Esophagus (tissue), 2 donors: ENCODE measurements around the gene EBPL. TPM values are rescaled to one million over a fixed set of nuclear protein-coding genes. Genes with fewer than 3 reads are reported as not detected.
"Not testable (repeated sequence)": the region's sequence is repeated elsewhere in the genome, so short reads cannot be mapped to it uniquely, and the experiment has no call there.

Experiments used
- H3K27ac ChIP-seq, 2 donors: one replicate each; pipeline ENCODE4 v1.5.1; 2013; ENCODE audit warnings: low read depth in 2 of 2, mild to moderate bottlenecking in 2 of 2, inconsistent platforms in 1 of 2, low read length in 1 of 2, moderate library complexity in 1 of 2
- H3K27me3 ChIP-seq, 2 donors: one replicate each; pipeline ENCODE4 v1.6.1; 2013; ENCODE audit warnings: low read length in 2 of 2, control low read depth in 1 of 2, mild to moderate bottlenecking in 1 of 2; ENCODE audit not compliant: insufficient read depth in 2 of 2, control insufficient read depth in 1 of 2
- H3K36me3 ChIP-seq, 2 donors: one replicate each; pipeline ENCODE4 v1.6.1; 2013; ENCODE audit warnings: low read length in 1 of 2; ENCODE audit not compliant: control insufficient read depth in 2 of 2, insufficient read depth in 2 of 2
- H3K4me1 ChIP-seq, 2 donors: one replicate each; pipeline ENCODE4 v1.6.1; 2013; ENCODE audit warnings: low read length in 1 of 2; ENCODE audit not compliant: control insufficient read depth in 2 of 2, insufficient read depth in 2 of 2
- H3K4me3 ChIP-seq, 2 donors: one replicate each; pipeline ENCODE4 v1.5.1; 2013; ENCODE audit warnings: low read length in 2 of 2, mild to moderate bottlenecking in 2 of 2, low read depth in 1 of 2, moderate library complexity in 1 of 2
- H3K9me3 ChIP-seq, 2 donors: one replicate each; pipeline ENCODE4 v1.6.1; 2013; ENCODE audit warnings: mild to moderate bottlenecking in 2 of 2, low read depth in 1 of 2, low read length in 1 of 2, moderate library complexity in 1 of 2; ENCODE audit not compliant: control insufficient read depth in 2 of 2, insufficient read depth in 1 of 2
- WGBS, 2 donors: extraction: QIAGEN DNeasy Blood & Tissue Kit; methylation state at CpG; one replicate each; pipeline ENCODE4 v1.1.7; 2013; 5-methylcytosine and 5-hydroxymethylcytosine counted together
- polyA plus RNA-seq, 2 donors: library from polyadenylated mRNA; stranded (reverse); fragments of 200-250 nt; gene quantifications; one replicate each; pipeline ENCODE4 v1.2.3, GENCODE V29; 2013
- donor health status: healthy with polysubstance abuse.
- donor health status: Bipolar disorder and iron deficiency.

EBPL gene
- 10 to 100 TPM; 53.0 to 73.6 TPM for polyA plus RNA-seq

- Histone ChIP-seq H3K27ac (peak within 1 kb of the TSS; percentile 92 to 97), H3K27me3 (no peaks in the 10 kb centered on the region), H3K4me3 (peak within 1 kb of the TSS; percentile 64 to 68), H3K9me3 (no peaks in the 10 kb centered on the region), H3K36me3 (peaks cover 0 to 3% of the 10 kb centered on the region in 2 donors), H3K4me1 (peaks cover 0 to 4% of the 10 kb centered on the region in 2 donors)
- 0 to 1% methylated on average over 58 to 67 of the region's 67 CpGs for WGBS, 2 donors
Measured at GRCh38 chr13:49690995-49691784, at the start of gene EBPL. EBPL (minus strand) TSS chr13:49691486; CDS start chr13:49691424, 62 bp downstream.

DNA sequence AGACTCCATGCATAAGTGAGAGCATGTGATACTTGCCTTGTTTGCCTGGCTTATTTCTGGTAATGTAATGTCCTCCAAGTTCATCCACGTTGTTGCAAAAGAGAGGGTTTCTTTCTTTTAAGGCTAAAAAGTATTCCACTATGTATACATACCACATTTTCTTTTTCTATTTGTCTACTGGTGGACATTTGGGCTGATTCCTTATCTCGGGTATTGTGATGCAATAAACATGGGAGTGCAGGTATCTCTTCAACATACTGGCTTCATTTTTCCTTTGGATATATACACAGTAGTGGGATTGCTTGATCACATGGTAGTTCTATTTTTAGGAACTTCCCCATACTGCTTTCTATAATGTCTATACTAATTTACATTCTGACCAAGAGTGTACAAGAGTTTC is 49.6 kb upstream of the EBPL start:
- Histone ChIP-seq H3K9me3 (no peaks in the 10 kb centered on the region), H3K27ac (no peak overlapping the region), H3K4me3 (no peak overlapping the region), H3K4me1 (no peaks in the 10 kb centered on the region), H3K36me3 (no peaks in the 10 kb centered on the region), H3K27me3 (no peaks in the 10 kb centered on the region)
- 91 to 93% methylated on average over 2 of the region's 2 CpGs for WGBS, 2 donors

- Histone ChIP-seq H3K9me3 (no peaks in the 10 kb centered on the region), H3K4me1 (no peaks in the 10 kb centered on the region), H3K4me3 (no peak overlapping the region), H3K36me3 (no peaks in the 10 kb centered on the region), H3K27ac (no peak overlapping the region), H3K27me3 (no peaks in the 10 kb centered on the region)
- 58 to 91% methylated on average over 5 of the region's 5 CpGs for WGBS, 2 donors
Measured at GRCh38 chr13:49739498-49740187, 48.4 kb upstream of the EBPL start.

DNA sequence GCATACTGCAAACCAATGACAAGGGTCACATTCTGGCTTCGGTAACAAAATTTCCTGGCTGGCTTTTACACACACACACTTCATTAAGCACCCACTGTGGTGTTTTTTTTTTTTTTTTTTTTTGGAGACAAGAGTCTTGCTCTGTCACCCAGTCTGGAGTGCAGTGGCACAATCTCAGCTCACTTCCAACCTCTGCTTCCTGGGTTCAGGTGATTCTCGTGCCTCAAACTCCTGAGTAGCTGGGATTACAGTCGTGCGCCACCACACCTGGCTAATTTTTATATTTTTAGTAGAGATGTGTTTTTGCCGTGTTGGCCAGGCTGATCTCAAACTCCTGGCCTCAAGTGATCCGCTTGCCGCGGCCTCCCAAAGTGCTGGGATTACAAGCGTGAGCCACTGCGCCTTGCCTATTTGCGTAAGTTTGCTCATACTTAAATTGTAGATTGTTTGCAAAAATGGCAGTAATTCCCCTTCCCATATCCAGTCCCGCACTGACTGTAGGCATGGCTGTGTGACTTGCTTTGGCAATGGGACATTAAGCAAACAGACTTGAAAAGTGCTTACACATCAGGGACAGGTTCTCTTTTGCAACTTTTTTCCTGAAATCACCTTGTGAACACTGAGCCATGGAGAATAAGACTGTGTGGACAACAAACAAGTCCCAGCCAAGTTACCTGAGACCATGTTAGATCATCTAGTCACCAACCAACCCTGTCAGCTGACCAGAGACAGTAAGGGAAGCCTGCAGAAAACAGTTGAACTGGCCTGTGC is 42.1 kb upstream of the EBPL start:
- Histone ChIP-seq H3K36me3 (no peaks in the 10 kb centered on the region), H3K4me3 (no peak overlapping the region), H3K9me3 (no peaks in the 10 kb centered on the region), H3K4me1 (no peaks in the 10 kb centered on the region), H3K27ac (no peak overlapping the region), H3K27me3 (no peaks in the 10 kb centered on the region)
- 87 to 97% methylated on average over 12 of the region's 12 CpGs for WGBS, 2 donors

GRCh38 chr13:49731766-49732165 is 40.5 kb upstream of the EBPL start:
- H3K27ac ChIP-seq, result no peak overlapping the region
- no peaks in the 10 kb centered on the region for H3K4me1 ChIP-seq
- H3K36me3 ChIP-seq, result no peaks in the 10 kb centered on the region
- H3K9me3 ChIP-seq, result no peaks in the 10 kb centered on the region
- H3K4me3 ChIP-seq, result no peak overlapping the region
- H3K27me3 ChIP-seq, result no peaks in the 10 kb centered on the region

GRCh38 chr13:49716615-49717014 is 25.3 kb upstream of the EBPL start:
- WGBS, 2 donors, result 96% methylated on average over 6 of the region's 6 CpGs
- Histone ChIP-seq H3K4me3 (no peak overlapping the region), H3K27me3 (no peaks in the 10 kb centered on the region), H3K27ac (no peak overlapping the region), H3K9me3 (no peaks in the 10 kb centered on the region), H3K36me3 (no peaks in the 10 kb centered on the region), H3K4me1 (no peaks in the 10 kb centered on the region)

DNA sequence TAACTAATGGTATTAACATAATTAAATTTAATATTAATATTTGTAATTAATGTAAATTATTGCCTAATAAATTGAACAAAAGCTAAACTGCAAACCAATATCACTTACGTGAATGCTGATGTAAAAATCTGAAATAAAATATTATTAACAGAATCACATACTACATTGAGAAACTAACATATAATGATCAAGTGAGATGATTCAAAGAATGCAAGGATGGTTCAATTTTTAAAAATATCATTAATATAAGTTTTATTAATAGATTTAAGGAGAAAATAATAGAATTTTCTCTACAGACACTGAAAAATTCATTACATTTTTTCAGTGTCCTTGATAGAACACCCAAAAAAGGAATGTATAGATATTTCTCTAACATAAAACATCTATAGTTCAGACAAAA is 23.5 kb upstream of the EBPL start:
- H3K36me3 ChIP-seq, result no peaks in the 10 kb centered on the region
- H3K4me1 ChIP-seq, result no peaks in the 10 kb centered on the region
- H3K27ac ChIP-seq, result no peak overlapping the region
- H3K9me3 ChIP-seq, result no peaks in the 10 kb centered on the region
- H3K27me3 ChIP-seq, result no peaks in the 10 kb centered on the region
- 96 to 97% methylated on average over 1 of the region's 1 CpG for WGBS, 2 donors
- H3K4me3 ChIP-seq, result no peak overlapping the region

DNA sequence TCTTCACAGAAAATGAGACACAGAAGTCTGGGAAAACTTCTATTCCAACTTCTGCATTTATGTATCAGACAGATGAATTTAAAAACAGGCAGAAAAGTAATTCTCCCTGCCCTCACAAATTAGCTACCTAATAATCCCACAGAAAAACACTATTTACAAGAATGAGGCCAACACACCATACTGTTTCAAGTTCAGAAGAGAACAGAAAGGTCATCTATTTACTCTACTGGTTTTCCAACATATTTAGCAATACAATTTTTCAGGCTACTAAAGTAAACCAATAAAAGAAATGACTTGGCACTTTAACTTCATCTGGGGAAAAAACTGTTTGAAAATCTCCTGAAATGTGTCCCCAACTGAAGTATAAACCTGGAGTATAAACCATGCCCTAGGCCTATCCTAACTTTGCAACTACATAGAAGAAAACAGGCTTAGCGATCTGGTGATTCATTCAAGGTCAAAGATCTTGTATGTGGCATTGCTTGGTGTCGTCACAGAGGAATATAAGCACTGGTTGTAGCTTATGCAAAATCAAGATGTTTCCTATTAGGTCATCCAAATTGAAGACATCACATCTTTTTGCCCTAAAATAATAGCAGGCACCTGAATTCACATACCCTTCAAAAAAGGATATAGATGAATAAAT is 20.1 kb upstream of the EBPL start:
- Histone ChIP-seq H3K27me3 (no peaks in the 10 kb centered on the region), H3K9me3 (no peaks in the 10 kb centered on the region), H3K27ac (no peak overlapping the region), H3K4me3 (no peak overlapping the region), H3K4me1 (no peaks in the 10 kb centered on the region), H3K36me3 (no peaks in the 10 kb centered on the region)
- 68 to 77% methylated on average over 2 of the region's 2 CpGs for WGBS, 2 donors

DNA sequence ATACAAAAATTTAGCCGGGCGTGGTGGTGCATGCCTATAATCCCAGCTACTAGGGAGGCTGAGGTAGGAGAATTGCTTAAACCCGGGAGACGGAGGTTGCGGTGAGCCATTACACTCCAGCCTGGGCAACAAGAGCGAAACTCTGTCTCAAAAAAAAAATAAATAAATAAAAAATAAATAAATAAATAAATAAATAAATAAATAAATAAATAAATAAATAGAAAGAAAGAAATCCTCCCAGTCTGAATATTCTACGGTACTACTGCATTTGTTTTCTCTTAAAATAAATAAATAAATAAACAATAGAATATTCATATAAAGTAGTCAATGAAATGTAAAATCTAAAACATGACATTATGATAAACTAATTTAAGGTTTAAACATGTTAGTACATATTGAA is 13.0 kb upstream of the EBPL start:
- 97 to 99% methylated on average over 7 of the region's 7 CpGs for WGBS, 2 donors
- H3K27me3 ChIP-seq, H3K27ac ChIP-seq, H3K9me3 ChIP-seq, H3K36me3 ChIP-seq, H3K4me1 ChIP-seq, H3K4me3 ChIP-seq: not testable (repeated sequence)
